HG03575 (cell line): ENCODE data around the gene C10orf53.

ENCODE experiments used
- ATAC-seq: cut with Tn5 transposase; IDR thresholded peaks from one replicate; pipeline ENCODE4 v1.9.1; 2021; ENCODE audit not compliant: unreplicated experiment, insufficient number of reproducible peaks, low FRiP score; ENCODE audit errors: extremely low read depth

The C10orf53 gene

DNA sequence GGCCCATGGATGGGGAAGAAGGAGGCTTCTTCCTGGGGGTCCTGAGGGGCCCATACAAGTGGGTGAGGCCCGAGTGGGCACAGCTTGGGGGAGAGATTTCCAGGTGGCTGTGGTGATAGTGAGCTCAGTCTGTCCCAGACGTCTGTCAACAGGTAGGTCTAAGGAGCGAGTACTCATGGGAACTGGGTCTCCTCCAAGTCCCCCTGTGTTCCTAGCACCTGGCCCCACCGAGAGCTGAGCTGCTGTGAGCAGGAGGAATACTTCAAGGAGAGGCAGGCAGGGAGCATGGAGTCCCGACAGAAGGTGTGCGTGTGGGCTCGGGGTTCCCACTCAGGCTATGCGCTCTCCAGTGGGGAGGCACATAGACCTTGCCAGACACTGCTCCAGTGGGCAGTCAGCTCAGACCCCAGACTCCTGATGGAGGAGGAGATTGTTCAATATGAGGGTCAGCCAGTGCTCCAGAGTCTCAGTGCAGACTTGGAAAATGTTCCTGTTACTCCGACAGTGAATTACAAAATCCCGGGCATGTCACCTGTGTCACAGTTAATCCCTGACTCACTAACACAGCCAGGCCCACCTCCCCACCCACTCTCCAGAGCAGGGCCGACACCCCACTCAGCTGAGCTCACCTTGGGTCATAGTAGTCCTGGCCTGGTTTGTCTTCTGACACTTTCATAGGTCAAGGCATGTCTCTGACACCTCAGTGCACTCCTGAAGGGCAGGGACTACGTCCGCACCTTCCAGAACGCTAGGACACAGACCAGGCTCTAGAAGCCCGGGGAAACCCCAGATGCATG, 28.2 kb upstream of the C10orf53 start:
- no peak for ATAC-seq

DNA sequence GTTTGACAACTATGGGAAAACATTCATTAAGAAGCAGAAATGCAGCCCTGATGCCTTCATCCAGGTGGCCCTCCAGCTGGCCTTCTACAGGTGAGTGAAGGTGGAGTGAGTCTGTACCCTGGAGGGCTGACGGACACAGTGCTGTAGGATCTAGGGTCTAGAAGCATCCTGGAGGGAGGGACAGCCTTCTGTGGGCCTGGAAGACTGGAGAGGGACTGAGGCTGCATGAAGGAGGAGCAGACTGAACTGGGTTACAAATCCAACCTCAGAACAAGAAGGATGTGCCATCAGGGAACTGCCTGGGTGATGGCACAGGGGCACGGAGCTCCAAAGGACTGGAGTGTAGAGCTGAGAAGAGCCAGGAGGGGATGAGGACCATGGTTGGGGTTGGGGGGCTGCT, 27.5 kb upstream of the C10orf53 start:
- no peak for ATAC-seq

DNA sequence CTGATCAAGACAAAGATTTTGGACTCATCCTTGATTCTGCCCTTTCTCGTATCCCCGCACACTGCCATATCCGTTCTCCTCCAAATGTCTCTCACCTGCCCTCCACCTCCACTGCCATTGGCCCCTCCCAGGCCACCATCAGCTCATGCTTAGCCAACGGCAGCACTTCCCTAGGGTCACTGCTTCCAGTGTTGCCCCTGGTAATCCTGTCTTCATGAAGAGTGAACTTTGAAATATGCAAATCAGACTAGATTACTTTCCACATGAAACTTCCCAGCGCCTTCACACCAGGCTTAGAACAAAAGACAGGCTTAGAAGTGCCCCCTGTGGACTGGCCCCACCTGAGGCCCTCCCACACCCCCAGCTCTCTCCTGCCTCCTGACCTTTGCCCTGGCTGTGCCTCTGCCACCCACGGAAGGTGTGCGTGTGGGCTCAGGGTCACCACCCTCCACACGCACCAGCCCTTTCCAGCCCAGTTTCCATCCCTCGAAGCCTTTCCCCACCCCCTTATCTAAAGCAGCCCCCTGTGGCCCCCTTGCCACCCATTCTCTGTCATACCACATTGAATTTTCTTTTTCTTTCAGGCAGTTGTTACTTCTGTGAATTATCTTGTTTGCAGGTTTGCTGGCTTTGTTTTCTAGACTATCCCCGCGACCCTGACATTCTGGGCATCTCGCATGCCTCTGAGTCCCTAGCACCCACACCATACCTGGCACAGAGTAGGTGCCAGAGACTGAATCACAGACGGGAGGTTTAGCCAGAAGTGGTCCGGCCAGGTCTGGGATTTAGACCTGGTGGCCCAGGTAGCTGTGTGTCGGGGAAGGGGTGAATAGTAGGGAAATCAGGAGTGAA, 26.8 kb upstream of the C10orf53 start:
- ATAC-seq: no peak

GRCh38 chr10:49653273-49653929, 26.1 kb upstream of the C10orf53 start:
- no peak for ATAC-seq

- no peak for ATAC-seq
Measured at GRCh38 chr10:49654036-49654693, 25.3 kb upstream of the C10orf53 start.

DNA sequence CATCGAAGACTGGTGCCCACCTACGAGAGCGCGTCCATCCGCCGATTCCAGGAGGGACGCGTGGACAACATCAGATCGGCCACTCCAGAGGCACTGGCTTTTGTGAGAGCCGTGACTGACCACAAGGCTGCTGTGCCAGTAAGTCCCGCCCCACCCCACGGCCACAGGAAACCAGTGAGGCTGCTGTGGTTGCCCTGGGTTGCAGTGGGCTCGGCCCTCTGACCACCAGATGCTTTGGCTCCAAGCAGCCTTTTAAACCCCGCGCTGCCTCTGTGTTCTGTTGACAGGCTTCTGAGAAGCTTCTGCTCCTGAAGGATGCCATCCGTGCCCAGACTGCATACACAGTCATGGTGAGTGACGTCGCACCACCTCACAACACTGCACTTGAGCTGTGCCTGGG, 24.4 kb upstream of the C10orf53 start:
- no peak for ATAC-seq

- ATAC-seq: no peak
Measured at GRCh38 chr10:49656845-49657493, 22.5 kb upstream of the C10orf53 start.

DNA sequence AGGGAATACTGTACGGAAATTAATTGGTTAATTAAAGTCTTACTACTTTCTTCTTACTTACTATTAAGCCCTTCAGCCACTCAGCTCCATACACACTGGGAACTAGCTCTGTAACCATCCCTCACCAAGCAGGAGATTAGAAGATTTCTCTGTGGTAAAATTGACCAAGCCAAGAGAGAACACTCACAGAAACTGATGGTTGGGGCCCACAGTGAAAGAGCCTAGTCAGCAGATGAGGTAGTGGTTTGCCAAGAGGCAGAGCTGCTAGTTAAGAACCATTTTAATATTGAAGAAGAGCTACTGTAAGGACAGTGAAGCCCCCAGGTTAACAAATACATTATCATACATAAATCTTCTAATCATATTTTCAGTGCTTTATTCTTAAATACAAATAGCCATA, 21.8 kb upstream of the C10orf53 start:
- no peak for ATAC-seq

DNA sequence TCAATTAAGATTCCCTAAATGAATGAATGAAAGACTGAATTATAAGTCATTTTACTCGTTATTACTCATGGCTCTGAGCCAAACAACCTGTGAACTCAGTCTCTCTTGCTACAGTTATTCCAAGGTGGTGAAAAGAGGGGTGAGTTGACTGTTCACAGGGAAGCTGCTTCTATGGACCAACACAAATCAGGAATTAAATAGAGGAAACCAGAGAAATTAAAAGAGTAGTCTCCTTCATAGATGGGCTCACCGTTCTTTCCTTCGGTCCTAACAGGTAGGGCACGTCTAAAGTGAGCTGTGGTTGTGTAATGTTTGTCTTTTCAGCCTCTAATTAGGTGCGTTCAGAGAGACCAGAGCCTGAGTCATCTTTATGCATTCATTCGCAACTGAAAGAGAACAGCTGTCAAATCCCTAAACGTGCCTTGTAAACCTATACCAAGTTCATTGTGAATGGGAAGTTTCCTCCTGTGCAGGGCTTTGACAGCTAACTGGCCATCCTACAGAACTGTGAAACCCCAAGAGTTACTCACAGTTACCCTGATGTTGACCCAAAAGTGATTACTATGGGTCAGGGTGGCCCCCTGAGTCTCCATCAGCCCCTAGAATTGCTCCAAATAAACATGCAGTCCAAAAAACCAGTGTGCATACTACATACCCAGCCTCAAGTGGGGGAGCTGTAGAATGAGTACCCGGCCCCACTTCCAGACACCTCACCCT, 18.2 kb upstream of the C10orf53 start:
- no peak for ATAC-seq

DNA sequence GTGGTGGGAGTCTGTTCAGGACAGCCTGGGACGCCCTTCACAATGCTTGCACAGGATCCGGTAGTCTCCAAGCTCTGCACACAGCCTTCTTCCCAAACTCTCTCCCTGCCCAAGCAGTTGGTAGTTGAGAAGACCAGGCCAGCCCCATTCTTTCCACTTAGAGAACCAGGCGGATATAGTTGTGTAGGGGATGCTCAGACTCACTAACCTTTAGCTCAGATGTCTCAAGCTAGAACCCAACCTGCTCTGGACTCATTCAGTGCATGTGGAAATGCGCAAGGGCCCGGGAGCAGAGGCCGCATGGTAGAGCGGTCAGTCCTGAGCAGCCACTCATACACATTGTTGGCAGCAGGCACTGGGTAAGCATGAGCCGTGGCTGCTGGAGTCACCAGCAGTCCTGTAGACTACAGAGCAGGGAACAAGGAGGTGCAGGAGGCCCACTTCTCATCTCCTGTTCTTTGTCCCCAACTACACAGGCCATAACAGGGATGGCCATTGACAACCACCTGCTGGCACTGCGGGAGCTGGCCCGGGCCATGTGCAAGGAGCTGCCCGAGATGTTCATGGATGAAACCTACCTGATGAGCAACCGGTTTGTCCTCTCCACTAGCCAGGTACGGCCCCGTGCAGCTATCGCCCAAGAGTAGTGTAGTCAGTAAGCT, 17.2 kb upstream of the C10orf53 start:
- no peak for ATAC-seq

DNA sequence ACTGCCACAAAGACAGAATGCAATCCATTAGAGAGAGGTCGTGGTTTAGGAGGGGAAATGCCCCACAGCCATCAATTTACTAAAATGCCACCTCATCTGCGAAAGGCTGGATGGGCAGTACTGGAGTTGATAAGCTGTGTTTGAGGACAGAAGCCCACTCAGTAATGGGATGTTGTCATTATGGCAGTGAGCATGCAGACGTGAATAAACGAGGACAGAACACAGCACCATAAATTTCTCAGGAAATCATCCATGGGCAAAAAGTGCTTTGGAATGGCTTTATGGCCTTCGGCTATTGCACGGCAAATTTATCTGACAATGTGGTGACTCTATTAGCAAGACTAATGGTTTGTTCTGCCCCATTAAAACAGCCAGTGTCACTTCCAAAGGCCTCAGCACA, 15.9 kb upstream of the C10orf53 start:
- ATAC-seq: no peak

- no peak for ATAC-seq
Measured at GRCh38 chr10:49664006-49664841, 15.2 kb upstream of the C10orf53 start.

DNA sequence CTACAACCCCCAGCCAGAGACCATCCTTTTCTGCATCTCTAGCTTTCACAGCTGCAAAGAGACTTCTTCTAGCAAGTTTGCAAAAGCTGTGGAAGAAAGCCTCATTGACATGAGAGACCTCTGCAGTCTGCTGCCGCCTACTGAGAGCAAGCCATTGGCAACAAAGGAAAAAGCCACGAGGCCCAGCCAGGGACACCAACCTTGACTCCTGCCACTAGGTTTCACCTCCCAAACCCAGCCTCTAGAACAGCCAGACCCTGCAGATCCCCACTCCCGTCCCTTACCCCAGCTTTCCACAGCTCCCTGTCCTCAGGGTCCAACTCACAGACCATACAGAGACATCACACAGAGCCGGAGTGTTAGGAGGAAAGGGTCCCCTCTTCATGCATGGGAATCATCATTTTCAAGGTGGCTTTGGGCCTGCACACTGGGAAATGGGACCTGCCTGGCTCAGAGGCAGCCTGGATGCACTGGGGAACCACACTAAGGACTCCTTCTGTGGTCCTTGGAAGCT, 14.6 kb upstream of the C10orf53 start:
- no peak for ATAC-seq

DNA sequence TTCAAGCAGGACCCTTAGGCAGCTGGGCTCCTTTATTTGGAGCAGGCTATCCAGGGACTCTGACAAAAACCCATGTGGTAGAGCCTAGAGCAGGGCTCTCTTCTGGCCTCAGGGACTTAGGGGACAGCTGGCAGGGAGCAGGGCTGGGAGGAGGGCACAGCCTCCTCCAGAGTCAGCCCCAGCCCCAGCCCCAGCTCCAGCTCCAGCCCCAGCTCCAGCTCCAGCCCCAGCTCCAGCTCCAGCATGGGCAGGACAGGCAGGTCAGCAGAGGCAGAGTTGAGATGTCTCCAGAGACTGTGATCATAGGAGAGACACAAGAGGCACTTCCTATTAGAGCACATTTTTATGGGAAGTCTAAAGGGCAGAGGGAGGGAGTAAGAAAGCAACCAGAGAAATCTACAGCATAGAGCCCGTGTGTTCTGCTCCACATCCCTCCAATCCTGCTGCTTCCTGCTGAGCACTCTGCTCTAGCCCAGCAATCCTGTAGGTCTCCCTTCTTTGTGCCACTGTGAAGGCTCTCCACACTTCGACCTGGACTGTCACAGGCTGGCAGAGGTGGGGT, 13.3 kb upstream of the C10orf53 start:
- ATAC-seq: no peak

DNA sequence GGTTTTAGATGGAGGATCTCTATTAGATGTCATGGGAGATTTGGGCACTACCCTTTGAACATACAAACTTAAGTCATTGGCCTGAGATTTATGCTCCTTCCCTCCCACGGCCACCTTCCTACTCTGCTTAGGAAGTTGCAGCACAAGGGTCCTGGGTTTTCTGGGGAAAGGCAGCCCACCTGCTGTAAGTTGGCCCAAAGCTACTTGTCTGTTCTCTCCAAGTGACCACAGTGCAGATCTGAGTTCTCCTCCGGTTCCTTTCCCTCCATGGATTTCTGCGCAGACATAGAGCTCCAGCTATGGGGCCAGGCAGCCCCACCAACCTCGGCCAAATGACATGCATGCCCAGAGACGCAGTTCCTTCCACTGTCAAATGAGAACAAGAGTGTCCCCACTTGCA, 12.8 kb upstream of the C10orf53 start:
- no peak for ATAC-seq

DNA sequence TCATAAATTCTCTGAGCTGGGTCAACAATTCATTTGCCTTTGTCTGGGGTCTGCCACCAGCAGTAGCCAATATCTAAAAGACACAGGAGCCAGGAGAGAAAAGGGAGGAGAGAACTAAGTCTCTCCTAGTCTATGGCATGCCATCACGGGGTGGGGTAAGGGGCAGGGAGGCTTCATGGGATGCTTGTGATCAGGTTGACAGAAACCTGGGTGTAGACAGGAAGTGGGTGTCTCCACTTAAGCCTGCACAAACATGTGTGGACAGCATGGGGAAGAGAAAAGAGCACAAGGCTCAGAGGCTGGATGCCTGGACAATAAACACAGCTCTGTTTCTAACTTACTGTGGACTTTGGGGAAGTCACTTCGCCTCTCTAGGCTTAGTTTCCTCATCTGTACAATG, 11.5 kb upstream of the C10orf53 start:
- no peak for ATAC-seq
